ENCODE measurements around the gene PTPN18.
"Not testable (repeated sequence)": the region's sequence is repeated elsewhere in the genome, so short reads cannot be mapped to it uniquely, and the experiment has no call there.

The PTPN18 gene

GRCh38 chr2:130355578-130356431, at the start of gene PTPN18:
TSS of gene PTPN18 (plus strand) at chr2:130356056. CDS start at chr2:130356108, 52 bp downstream.
- peak; percentile 76 for DNase-seq

GRCh38 chr2:130307850-130308249, 48.0 kb upstream of the PTPN18 start:
- no peak for DNase-seq

GRCh38 chr2:130310881-130311280, 45.0 kb upstream of the PTPN18 start:
- no peak for DNase-seq

- no peak for DNase-seq
These were observed 42.0 kb upstream of the PTPN18 start for GRCh38 chr2:130313812-130314334.

- no peak for DNase-seq
These were observed 41.5 kb upstream of the PTPN18 start for GRCh38 chr2:130314377-130314776.

- DNase-seq, result no peak
These were observed 39.3 kb upstream of the PTPN18 start for GRCh38 chr2:130316596-130316995.

- no peak for DNase-seq
These were observed 37.0 kb upstream of the PTPN18 start for GRCh38 chr2:130318906-130319305.

GRCh38 chr2:130319536-130319935, 36.3 kb upstream of the PTPN18 start:
- DNase-seq, result no peak

- no peak for DNase-seq
These were observed 27.9 kb upstream of the PTPN18 start for GRCh38 chr2:130327703-130328527.

- DNase-seq, result no peak
These were observed 27.1 kb upstream of the PTPN18 start for GRCh38 chr2:130328710-130329109.

- DNase-seq, result peak; percentile 69
These were observed 23.4 kb upstream of the PTPN18 start for GRCh38 chr2:130332271-130333073.

GRCh38 chr2:130333253-130333652, 22.6 kb upstream of the PTPN18 start:
- not testable (repeated sequence) for DNase-seq

- no peak for DNase-seq
These were observed 21.8 kb upstream of the PTPN18 start for GRCh38 chr2:130334026-130334425.

- no peak for DNase-seq
These were observed 20.6 kb upstream of the PTPN18 start for GRCh38 chr2:130335226-130335625.

GRCh38 chr2:130336150-130336876, 19.5 kb upstream of the PTPN18 start:
- DNase-seq, result no peak

GRCh38 chr2:130336877-130337734, 18.8 kb upstream of the PTPN18 start:
- peak; percentile 59 for DNase-seq

- DNase-seq, result no peak
These were observed 18.0 kb upstream of the PTPN18 start for GRCh38 chr2:130337735-130338325.

GRCh38 chr2:130338793-130339345, 17.0 kb upstream of the PTPN18 start:
- no peak for DNase-seq

- no peak for DNase-seq
These were observed 15.7 kb upstream of the PTPN18 start for GRCh38 chr2:130339885-130340745.

Measured in activated CD4-positive, CD25-positive, alpha-beta regulatory T cell treated with anti-CD3 and anti-CD28 coated beads, Interleukin-2, amount 50 U/mL, for 72 hours (primary cell).